ENCODE data around the gene SARNP. TPM values are rescaled to one million over a fixed set of nuclear protein-coding genes. Genes with fewer than 3 reads are reported as not detected.
A peak's percentile ranks its signal among the peaks of the same experiment; 100 is the strongest.

SARNP gene
- total and polyA plus RNA-seq, 9 of the 15 experiments (the other 6 are each of a cell fraction or from before 2014, with no cell fraction given) = 70.1 to 400 (median 198) TPM

- TSS peak; percentile 15 for BruUV-seq (replicated peaks)
- WGBS (ENCODE audit: insufficient coverage, low coverage, missing lambda C conversion rate) = 34% methylated on average over 5 of the region's 5 CpGs
Observed at GRCh38 chr12:55797068-55797467, 20.5 kb downstream of the SARNP start.

More at GRCh38 chr12:55797068-55797467, 20.5 kb downstream of the SARNP start:
- DNase-seq (ENCODE audit: extremely low read depth in 1 of 4, low spot score in 3 of 4) = peak; percentile 31 to 61 (median 48)
- ATAC-seq = peak; percentile 90
- no peaks in the 10 kb centered on the region for H3K27me3 ChIP-seq (ENCODE audit: control insufficient read depth in 2 of 2, insufficient read depth in 2 of 2, low read length in 2 of 2)
- H3K4me3 ChIP-seq = no peak overlapping the region
- no peaks in the 10 kb centered on the region for H3K9me1 ChIP-seq (ENCODE audit: control insufficient read depth, insufficient read depth, low read length)
- H3K4me1 ChIP-seq (replicated peaks in 1 of 2; ENCODE audit: control insufficient read depth in 2 of 2, insufficient read depth in 2 of 2, low read length in 2 of 2) = no peaks in the 10 kb centered on the region
- no peak overlapping the region for H2AFZ ChIP-seq (ENCODE audit: low read depth, low read length)
- H3K79me2 ChIP-seq (ENCODE audit: control insufficient read depth, insufficient read depth, low read length) = peaks cover 17% of the 10 kb centered on the region; the same call in 1 of the 3 replicates
- no peak overlapping the region for H3K9ac ChIP-seq (ENCODE audit: insufficient read depth in 1 of 2, low read depth in 2 of 2, low read length in 2 of 2)
- no peak for FAIRE-seq
- no peaks in the 10 kb centered on the region for H3K9me3 ChIP-seq (replicated peaks; ENCODE audit: control insufficient read depth, insufficient read depth, low read depth, low read length)
- peak; percentile 46; the same call in 1 of the 2 replicates for TF ChIP-seq SMC3 (conservative IDR thresholded peaks at IDR 0.05; ENCODE audit: insufficient read depth, low read depth, low read length)
- TF ChIP-seq, protein P1, sequence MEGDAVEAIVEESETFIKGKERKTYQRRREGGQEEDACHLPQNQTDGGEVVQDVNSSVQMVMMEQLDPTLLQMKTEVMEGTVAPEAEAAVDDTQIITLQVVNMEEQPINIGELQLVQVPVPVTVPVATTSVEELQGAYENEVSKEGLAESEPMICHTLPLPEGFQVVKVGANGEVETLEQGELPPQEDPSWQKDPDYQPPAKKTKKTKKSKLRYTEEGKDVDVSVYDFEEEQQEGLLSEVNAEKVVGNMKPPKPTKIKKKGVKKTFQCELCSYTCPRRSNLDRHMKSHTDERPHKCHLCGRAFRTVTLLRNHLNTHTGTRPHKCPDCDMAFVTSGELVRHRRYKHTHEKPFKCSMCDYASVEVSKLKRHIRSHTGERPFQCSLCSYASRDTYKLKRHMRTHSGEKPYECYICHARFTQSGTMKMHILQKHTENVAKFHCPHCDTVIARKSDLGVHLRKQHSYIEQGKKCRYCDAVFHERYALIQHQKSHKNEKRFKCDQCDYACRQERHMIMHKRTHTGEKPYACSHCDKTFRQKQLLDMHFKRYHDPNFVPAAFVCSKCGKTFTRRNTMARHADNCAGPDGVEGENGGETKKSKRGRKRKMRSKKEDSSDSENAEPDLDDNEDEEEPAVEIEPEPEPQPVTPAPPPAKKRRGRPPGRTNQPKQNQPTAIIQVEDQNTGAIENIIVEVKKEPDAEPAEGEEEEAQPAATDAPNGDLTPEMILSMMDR (IDR thresholded peaks at IDR 0.05 in 2 of 3, conservative IDR thresholded peaks at IDR 0.05 in 1 of 3; ENCODE audit: insufficient read depth in 2 of 3, low read depth in 1 of 3, low read length in 3 of 3) = peak; percentile 48 to 71 (median 54)
- peak; percentile 9; the same call in 1 of the 2 replicates for TF ChIP-seq REST (IDR thresholded peaks at IDR 0.05; ENCODE audit: borderline replicate concordance)
- TF ChIP-seq REST (CRISPR knock-in tag; IDR thresholded peaks at IDR 0.05; ENCODE audit: low read depth) = no peak
- TF ChIP-seq ZSCAN29 (IDR thresholded peaks at IDR 0.05) = no peak
- TF ChIP-seq RAD21 (CRISPR knock-in tag; conservative IDR thresholded peaks at IDR 0.05 in 1 of 2, IDR thresholded peaks at IDR 0.05 in 1 of 2) = peak; percentile 59 to 66
- TF ChIP-seq, protein P2, sequence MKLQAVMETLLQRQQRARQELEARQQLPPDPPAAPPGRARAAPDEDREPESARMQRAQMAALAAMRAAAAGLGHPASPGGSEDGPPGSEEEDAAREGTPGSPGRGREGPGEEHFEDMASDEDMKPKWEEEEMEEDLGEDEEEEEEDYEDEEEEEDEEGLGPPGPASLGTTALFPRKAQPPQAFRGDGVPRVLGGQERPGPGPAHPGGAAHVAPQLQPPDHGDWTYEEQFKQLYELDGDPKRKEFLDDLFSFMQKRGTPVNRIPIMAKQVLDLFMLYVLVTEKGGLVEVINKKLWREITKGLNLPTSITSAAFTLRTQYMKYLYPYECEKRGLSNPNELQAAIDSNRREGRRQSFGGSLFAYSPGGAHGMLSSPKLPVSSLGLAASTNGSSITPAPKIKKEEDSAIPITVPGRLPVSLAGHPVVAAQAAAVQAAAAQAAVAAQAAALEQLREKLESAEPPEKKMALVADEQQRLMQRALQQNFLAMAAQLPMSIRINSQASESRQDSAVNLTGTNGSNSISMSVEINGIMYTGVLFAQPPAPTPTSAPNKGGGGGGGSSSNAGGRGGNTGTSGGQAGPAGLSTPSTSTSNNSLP (IDR thresholded peaks at IDR 0.05; ENCODE audit: borderline replicate concordance, low read depth, low read length) = 0 out of 2 replicates have a peak, but pooled peaks have one; percentile 39
- no peak for TF ChIP-seq RBM39 (optimal IDR thresholded peaks at IDR 0.05; ENCODE audit: low read depth, low read length)
- TF ChIP-seq SPI1 (IDR thresholded peaks at IDR 0.05; ENCODE audit: borderline replicate concordance, low read depth, low read length) = no peak
- H3K27ac ChIP-seq (ENCODE audit: extremely low read depth, low read depth, low read length) = no peak overlapping the region
- CTCF ChIA-PET (ENCODE audit: low intra/inter-chr PET ratio) = interaction anchor here (1.1 to 2.8 kb wide), 2 partner anchors 58 to 74 kb away, joined by 4 to 14 read pairs; no protein-coding TSS in a partner anchor
- peaks cover 95% of the 10 kb centered on the region for H3K36me3 ChIP-seq (ENCODE audit: control insufficient read depth, insufficient read depth, low read length)
- no peak overlapping the region for H3K4me2 ChIP-seq (ENCODE audit: insufficient read depth, low read length)
- POLR2A ChIA-PET = interaction anchor here (2.7 to 5.4 kb wide), 2 partner anchors 15 to 19 kb away, joined by 10 to 26 read pairs; partner anchors contain the start of genes ORMDL2 and SARNP
- in situ Hi-C loops (cut with MboI) = no loop called here
- H4K20me1 ChIP-seq (replicated peaks; ENCODE audit: control insufficient read depth, insufficient read depth, low read length) = no peaks in the 10 kb centered on the region
- intact Hi-C loops (cut with micrococcal nuclease) = loop anchor here (1.0 kb wide), 2 partner anchors 53 to 59 kb away; no protein-coding TSS in a partner anchor

Data from K562 (cell line).